Activated CD4-positive, alpha-beta T cell treated with anti-CD3 and anti-CD28 coated beads for 1 hour (primary cell): ENCODE results near the gene RNF181.
"Not testable (repeated sequence)": the region's sequence is repeated elsewhere in the genome, so short reads cannot be mapped to it uniquely, and the experiment has no call there.

ENCODE experiments used
- DNase-seq: peaks from one replicate; pipeline ENCODE4 v3.0.0-alpha.2; 2020

RNF181 gene

DNA sequence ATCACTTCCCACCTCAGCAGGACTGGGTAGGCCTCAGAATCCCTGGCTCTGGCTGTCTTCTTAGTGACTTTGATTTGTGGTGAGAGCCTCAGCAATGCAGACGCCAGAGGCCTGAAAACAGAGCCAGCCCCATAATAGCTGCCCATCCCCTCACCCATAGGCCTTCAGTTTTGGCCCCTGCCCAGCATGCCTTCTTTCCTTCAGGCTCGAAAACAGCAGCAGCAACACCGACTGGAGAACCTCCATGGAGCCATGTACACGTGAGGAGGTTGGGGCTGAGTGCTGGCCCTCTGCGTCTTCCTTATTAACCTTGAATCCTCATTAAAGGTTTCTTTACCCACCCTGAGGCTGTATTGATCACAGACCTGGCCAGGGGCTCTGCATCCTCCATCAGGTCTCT, 1.7 kb downstream of the RNF181 start:
- no peak for DNase-seq

- DNase-seq = no peak
Measured at GRCh38 chr2:85598594-85599340, 3.2 kb downstream of the RNF181 start.

GRCh38 chr2:85599468-85600234, 4.1 kb downstream of the RNF181 start:
- DNase-seq = no peak

GRCh38 chr2:85600235-85600575, 4.7 kb downstream of the RNF181 start:
- DNase-seq = no peak

GRCh38 chr2:85600951-85601770, 5.6 kb downstream of the RNF181 start:
- DNase-seq = no peak

- DNase-seq = no peak
Measured at GRCh38 chr2:85601771-85602475, 6.4 kb downstream of the RNF181 start.

DNA sequence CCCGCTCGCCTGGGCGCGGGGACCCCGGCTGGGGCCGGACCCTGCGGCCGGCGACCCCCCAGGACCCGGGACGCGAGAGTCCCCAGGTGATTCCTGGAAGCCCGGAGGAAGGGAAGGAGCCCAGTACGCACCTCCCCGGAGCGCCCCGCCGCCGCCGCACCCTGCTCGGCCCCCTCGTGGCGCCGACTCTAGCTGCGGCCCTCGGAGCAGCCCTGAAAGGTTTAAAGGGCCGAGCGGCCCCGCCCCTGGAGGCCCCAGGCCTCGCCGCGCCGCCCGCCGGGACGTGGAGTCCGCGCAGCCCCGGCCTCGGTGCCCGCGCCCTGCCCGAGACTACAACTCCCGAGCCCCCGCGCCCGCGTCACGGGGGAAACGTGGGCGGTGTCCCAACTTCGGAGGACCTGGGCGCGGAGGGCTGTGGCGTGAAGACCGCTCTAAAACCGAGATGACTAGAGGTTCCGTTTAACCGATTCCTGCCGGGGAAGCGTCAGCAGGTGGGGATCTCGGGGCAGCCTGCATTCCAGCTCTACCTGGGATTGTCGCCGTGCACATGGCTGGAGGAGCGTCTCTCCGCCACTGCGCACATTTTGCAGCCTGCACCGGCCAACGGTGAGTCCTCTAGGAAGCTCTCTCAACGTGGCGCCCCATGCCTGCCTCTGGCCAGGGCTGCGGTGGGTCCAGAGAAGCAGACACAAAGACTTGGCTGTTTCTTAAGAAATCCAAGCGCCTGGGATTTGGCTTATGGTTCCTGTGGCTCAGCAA, 7.1 kb downstream of the RNF181 start, which contains the start of gene TMEM150A:
Gene TMEM150A, minus strand, starts transcription at position 223 of the 759 bp plus-strand sequence. CDS start 750 bp downstream, outside the sequence.
- DNase-seq = peak; percentile 79

GRCh38 chr2:85604133-85604444, 8.5 kb downstream of the RNF181 start:
- DNase-seq = not testable (repeated sequence)

- DNase-seq = no peak
Measured at GRCh38 chr2:85604568-85605339, 9.2 kb downstream of the RNF181 start.

GRCh38 chr2:85605406-85606115, 10.0 kb downstream of the RNF181 start:
- no peak for DNase-seq

DNA sequence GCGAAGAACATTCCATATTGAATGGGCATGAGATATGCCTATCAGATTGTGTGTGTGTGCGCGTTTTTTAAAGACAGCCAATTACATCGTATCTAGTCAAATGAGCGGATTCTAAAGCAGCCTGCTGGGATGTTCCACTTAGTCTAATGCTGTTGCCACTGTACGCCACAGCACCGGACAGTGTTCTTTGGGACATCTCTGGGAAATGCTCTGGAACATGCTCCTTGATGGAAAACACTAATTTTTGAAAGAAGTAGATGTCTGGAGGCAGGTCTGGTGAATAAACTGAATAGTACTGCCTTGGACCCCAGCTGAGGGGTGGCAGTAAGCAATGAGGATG, 10.5 kb downstream of the RNF181 start:
- DNase-seq = no peak

DNA sequence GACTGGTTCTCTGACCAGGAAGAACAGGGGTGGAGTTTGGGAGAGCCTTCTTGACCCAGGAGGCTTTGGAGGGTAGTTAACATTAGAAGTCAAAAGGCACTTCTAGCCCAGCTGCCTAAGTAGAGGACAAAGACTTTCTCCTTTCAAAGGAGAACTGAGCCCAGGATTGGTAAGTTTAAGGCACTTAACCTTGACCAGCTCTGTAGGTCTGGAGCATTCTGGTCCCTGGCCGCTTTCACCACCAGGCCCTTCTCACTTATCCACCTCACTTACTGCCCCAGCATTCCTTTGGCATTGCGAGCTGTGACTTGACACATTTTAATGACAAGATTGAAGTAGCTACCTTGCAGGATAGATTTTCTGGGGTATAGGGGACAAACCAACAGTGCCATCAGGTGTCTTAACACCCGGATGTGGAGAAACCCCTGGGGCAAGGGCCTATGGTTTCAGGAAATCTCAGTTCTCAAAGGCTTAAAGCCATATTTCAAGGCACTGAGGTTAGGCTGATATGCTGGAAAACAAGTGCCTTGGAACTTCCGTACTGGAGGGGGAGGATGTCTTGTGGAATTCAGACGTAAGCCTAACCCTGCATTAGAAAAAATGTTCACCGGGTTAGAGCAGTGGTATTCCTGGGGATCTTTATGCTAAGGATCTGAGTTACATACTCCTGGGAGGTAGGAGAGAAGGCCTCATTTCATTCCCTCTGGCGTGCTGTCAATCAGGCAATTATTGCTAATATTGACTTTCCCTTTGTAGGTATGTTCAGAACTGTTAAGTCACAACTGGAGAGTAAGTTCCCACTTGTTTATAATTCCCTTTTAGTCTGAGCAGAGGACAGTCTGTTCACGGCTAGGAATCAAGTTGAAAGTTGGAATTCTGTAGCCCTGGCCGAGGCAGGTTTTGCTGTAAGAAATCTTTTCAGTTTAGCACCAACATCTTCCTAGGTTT, 12.0 kb downstream of the RNF181 start:
- no peak for DNase-seq

GRCh38 chr2:85611217-85611704, 15.7 kb downstream of the RNF181 start:
- DNase-seq = no peak

- DNase-seq = peak; percentile 66
Measured at GRCh38 chr2:85611705-85612587, 16.4 kb downstream of the RNF181 start, which contains the start of gene C2orf68. Gene C2orf68 (minus strand): TSS chr2:85612066. CDS start chr2:85611984, 82 bp downstream.

DNA sequence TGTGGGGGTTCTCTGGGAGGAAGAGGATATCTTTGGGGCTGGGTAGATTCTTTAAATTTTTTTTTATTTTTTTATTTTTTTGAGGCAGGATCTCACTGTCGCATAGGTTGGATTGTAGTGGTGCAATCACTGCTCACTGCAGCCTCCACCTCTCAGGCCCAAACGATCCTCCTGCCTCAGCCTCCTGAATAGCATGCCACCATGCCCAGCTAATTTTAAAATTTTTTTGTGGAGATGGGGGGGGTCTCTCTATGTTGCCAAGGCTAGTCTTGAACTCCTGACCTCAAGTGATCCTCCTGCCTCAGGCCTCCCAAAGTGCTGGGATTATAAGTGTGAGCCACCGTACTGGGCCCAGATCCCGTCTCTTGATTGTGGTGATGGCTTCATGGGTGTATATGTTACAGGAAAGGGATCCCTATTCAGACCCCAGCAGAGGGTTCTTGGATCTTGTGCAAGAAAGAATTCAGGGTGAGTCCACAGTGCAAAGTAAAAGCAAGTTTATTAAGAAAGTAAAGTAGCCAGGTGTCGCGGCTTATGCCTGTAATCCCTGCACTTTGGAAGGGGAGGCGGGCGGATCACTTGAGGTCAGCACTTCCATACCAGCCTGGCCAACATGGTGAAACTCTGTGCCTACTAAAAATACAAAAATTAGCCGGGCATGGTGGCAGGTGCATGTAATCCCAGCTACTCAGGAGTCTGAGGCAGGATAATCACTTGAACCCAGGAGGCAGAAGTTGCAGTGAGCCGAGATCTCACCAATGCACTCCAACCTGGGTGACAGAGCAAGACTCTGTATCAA, 18.4 kb downstream of the RNF181 start:
- no peak for DNase-seq

GRCh38 chr2:85614757-85615156, 19.2 kb downstream of the RNF181 start:
- DNase-seq = not testable (repeated sequence)

DNA sequence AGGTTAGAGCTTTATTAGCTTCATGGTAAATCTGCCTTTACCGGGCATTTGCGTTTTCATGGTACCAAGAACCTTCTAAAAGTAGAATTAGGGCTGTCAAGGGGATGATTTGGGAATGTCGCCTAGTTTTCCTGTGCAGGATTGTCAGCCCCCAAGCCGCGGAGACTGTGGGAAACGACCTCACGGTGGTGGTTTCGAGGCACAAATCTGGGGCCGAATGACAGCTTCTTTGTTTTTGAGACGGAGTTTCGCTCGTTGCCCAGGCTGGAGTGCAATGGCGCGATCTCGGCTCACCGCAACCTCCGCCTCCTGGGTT, 19.8 kb downstream of the RNF181 start:
- DNase-seq = no peak

- DNase-seq = not testable (repeated sequence)
Measured at GRCh38 chr2:85617723-85618122, 22.2 kb downstream of the RNF181 start.
